ENCODE data around the gene GPC5.

Gene GPC5

GRCh38 chr13:92387245-92387644 is 988.8 kb downstream of the GPC5 start:
- DNase-seq (ENCODE audit: low read depth): no peak

DNA sequence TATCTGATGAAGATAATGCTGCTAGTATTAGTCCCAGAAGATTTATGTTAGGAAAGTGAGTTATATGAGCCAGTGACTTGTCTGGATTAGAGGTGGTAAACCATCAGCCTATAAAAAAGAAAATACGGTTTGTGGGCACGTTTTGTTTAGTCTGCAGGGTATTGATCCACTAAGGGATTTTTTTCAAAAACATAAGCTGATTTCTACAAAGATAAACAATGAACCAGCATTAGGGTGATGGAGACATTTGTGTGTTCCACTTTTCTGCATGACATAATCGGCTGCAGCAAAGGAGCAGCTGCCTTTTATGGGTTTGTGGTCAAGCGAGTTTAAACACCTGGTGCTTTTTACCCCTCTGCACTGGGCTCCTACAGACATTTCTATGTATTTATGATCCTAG is 991.8 kb downstream of the GPC5 start:
- DNase-seq (ENCODE audit: low read depth): no peak

DNA sequence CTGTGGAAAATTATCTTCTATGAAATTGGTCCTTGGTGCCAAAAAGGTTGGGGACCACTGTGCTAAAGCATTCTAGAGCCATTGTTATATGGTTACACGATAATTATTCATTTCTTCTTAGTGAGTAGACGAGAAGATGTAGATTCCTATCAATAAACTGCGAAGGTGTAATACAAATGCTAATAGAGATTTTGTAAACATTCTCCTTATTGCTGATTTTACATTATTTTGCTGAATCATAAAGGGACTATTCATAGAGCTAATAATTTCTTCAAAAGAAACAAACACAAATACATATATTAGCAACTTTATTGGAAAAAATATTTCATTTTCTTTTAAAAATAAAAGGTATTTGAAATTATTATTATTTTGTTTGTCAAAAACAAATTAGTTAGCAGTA is 1005.2 kb downstream of the GPC5 start:
- DNase-seq (ENCODE audit: low read depth): no peak

DNA sequence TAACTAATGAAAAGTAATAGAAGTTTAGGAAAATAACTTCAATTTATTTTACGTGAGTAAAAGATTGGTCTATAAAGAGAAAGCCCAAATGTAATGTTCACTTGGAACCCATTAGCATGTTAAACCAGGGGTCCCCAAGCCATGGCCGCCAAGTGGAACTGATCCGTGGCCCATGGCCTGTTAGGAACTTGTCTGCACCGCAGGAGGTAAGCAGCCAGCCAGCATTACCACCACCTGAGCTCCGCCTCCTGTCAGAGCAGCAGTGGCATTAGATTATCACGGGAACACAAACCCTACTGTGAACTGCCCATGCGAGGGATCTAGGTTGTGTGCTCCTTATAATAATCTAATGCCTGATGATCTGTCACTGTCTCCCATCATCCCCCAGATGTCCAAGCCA is 1009.4 kb downstream of the GPC5 start:
- DNase-seq (ENCODE audit: low read depth): no peak

DNA sequence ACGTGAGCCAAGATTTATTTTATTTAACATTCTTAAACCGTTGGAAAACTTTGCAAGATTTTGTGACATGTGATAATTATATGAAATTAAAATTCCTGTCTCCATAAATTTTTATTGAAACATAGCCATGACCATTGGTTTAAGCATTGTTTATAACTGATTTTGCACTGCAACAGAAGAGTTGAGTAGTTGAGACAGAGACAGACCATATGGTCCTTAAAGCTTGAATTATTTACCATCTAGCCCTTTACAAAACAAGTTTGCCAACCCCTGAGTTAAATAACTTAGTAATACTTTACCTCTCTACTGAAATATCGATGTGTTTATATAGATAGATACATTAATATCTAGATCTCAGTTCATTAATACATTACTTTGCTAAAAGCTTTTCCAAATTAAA is 1014.1 kb downstream of the GPC5 start:
- no peak for DNase-seq (ENCODE audit: low read depth)

GRCh38 chr13:92412996-92413395 is 1014.6 kb downstream of the GPC5 start:
- no peak for DNase-seq (ENCODE audit: low read depth)

GRCh38 chr13:92413452-92413851 is 1015.0 kb downstream of the GPC5 start:
- DNase-seq (ENCODE audit: low read depth): no peak

GRCh38 chr13:92414851-92415250 is 1016.4 kb downstream of the GPC5 start:
- no peak for DNase-seq (ENCODE audit: low read depth)

GRCh38 chr13:92415781-92416180 is 1017.4 kb downstream of the GPC5 start:
- DNase-seq (ENCODE audit: low read depth): no peak

- DNase-seq (ENCODE audit: low read depth): no peak
These were observed 1020.5 kb downstream of the GPC5 start for GRCh38 chr13:92418818-92419412.

- no peak for DNase-seq (ENCODE audit: low read depth)
These were observed 1030.8 kb downstream of the GPC5 start for GRCh38 chr13:92429231-92429630.

DNA sequence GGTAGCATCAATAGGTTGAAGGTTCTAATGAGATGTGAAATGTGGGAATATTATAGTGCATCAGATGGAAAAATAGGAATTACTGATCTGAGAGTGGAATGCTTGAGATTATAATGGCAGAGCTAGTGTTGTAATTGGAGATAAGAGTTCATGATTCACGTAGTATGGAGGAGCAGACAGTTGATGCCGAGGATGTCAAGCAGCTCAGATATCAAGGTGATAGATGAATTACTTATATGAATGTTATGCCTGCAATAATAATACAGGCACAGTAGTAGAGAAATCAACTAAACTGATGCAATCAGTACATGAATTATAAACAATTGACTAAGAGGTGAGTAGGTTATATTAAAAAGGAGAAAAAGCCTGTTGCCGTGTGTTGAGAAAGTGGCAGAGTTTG is 1035.0 kb downstream of the GPC5 start:
- DNase-seq (ENCODE audit: low read depth): no peak

DNA sequence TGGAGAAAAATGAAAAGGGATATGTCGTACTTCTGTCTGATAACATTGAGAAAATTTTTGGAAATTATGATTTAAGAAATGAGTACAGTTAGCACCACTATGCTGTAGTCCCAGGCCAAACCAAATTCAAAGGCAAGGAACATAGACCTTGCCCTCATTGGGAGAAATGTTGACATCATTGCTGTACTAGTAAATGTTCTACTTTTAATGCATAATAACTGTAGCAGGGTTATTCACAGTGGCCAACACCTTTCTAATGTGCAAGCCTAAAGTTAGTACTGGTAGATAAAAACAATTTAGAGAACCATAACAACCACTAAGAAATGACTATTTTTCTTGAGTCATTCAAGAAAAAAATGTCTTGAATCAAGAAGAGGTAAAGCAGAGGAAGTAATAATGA is 1035.5 kb downstream of the GPC5 start:
- DNase-seq (ENCODE audit: low read depth): no peak

- DNase-seq (ENCODE audit: low read depth): no peak
These were observed 1038.5 kb downstream of the GPC5 start for GRCh38 chr13:92436924-92437323.

DNA sequence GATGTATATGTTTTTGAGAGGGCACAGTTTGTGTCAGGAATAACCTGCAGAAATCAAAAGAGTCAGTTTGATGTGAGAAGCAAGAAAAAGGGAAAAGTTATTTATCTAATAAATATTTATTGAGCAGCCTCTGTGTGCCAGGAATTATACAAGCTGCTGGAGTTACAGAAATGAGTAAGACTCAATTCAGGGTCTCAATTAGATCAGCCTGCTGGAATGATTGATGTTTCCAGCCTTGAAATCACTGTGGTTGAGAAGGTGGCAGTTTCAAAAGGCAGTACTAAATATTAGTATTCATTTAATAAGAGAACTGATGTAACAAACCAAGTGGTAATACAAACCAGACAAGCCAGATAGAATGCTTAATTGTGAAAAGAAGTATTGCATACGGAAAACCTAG is 1045.8 kb downstream of the GPC5 start:
- no peak for DNase-seq (ENCODE audit: low read depth)

- DNase-seq (ENCODE audit: low read depth): no peak
These were observed 1052.6 kb downstream of the GPC5 start for GRCh38 chr13:92451060-92451459.

DNA sequence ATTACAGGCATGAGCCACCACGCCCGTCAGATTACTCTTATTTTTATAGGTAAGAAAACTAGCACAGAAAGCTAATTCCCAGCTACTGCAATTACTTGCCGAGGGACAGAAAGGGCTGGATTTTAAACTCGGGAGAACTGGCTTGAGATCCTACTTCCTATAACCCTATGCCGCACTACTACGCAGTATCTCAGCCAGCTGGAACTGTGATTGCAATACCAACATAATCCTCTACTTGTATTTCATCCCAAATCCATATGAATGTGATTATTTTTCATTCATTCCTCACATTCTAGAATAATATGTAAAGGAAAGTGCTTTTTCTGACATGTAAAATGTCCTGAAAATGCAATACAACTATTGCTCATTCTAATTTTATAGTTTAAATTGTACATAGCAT is 1054.4 kb downstream of the GPC5 start:
- no peak for DNase-seq (ENCODE audit: low read depth)

DNA sequence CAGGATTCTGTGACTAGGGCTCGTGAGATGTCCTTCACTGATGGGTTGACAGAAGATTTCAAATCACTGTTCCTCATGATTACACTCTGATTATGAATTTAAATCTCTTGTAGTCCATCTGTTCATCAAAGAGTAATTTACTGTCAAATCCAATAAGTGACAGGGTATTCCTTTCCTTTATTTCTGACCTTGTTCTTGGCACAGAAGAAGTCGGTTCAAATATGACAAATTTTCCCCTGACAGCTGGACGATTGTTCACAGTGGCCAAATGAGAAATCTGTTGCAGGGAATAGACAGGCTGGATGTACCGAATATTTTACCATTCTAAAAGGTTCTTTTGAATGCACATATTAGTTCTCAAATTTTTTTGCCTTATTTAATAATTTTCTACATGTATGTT is 1060.9 kb downstream of the GPC5 start:
- DNase-seq (ENCODE audit: low read depth): no peak

- no peak for DNase-seq (ENCODE audit: low read depth)
These were observed 1062.1 kb downstream of the GPC5 start for GRCh38 chr13:92460479-92460878.

DNA sequence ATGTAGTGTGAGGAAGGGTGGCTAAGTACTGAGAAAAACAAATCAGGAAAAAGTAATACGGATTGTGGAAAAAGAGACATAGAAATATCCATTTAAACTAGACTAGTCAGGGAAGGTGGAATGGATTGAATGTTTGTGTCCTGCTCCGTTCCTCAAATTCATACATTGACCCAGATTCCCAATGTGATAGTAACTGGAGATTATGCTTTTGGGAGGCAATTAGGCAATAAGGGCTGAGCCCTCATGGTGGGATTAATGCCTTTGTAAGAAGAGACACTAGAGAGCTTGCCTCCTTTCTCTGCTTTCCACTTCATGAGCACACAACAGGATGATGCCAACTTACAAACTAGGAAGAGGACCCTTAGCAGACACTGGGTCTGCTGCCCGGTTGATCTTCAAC is 1063.0 kb downstream of the GPC5 start:
- no peak for DNase-seq (ENCODE audit: low read depth)

DNA sequence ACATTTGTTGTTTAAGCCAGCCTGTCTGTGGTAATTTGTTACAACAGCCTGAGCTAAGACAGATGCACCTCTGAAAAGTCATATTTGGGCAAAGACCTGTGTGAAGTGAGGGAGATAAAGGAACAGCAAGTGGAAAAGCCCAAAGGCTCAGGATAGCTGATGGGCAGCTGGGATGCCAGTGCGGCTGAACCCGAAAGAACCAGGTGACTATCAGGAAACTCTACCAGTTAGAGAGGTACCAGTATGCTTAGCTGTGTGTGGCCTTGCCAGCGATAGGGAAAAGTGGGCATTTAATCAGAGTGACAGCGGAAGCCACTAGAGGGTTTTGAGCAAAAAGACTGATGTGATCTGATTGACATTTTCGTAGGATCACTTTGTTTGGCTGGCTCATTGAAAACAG is 1063.4 kb downstream of the GPC5 start:
- no peak for DNase-seq (ENCODE audit: low read depth)

GRCh38 chr13:92463134-92463533 is 1064.7 kb downstream of the GPC5 start:
- no peak for DNase-seq (ENCODE audit: low read depth)

GRCh38 chr13:92473765-92474475 is 1075.5 kb downstream of the GPC5 start:
- no peak for DNase-seq (ENCODE audit: low read depth)

DNA sequence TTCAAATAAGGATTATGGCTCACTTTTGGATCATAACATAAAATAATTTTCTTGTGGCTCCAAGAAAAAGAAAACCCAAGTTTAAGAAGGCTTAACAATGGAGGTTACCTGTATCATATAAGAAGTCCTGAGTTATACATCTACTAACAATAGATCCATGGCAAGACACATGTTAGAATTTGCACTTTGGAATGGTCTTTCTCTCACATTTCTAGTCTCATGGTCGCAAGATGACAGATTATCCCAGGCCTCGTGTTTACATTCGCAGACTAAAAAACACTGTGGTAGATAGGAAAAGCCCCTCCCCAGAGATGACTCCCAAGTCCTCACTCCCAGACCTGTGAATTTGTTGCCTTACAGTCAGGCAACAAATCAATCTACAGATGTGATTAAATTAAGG is 1082.0 kb downstream of the GPC5 start:
- DNase-seq (ENCODE audit: low read depth): no peak

Measured in stimulated activated CD8-positive, alpha-beta memory T cell treated with anti-CD3 and anti-CD28 coated beads, Interleukin-7, amount 100 ng/mL, for 24 hours (primary cell).